Activated CD4-positive, alpha-beta T cell treated with anti-CD3 and anti-CD28 coated beads, Interleukin-2, amount 50 U/mL, for 24 hours (primary cell): ENCODE measurements around the gene KRT31.
"Not testable (repeated sequence)": the region's sequence is repeated elsewhere in the genome, so short reads cannot be mapped to it uniquely, and the experiment has no call there.

Source experiments
- DNase-seq, 2 donors: peaks; one replicate each; pipeline ENCODE4 v3.0.0-alpha.2; 2020; ENCODE audit warnings: low read depth in 1 of 2, low spot score in 1 of 2

The KRT31 gene

GRCh38 chr17:41390411-41390938 is 6.9 kb downstream of the KRT31 start:
- DNase-seq: no peak

- DNase-seq: no peak
Measured at GRCh38 chr17:41387670-41388069, 9.7 kb downstream of the KRT31 start.

- no peak for DNase-seq
Measured at GRCh38 chr17:41386227-41386626, 11.2 kb downstream of the KRT31 start.

GRCh38 chr17:41383690-41384089 is 13.7 kb downstream of the KRT31 start:
- no peak for DNase-seq

GRCh38 chr17:41382394-41382793 is 15.0 kb downstream of the KRT31 start:
- no peak for DNase-seq

- DNase-seq: not testable (repeated sequence)
Measured at GRCh38 chr17:41381943-41382342, 15.5 kb downstream of the KRT31 start, which contains the start of gene KRT34. Gene KRT34, minus strand, starts transcription at chr17:41382306. Its CDS starts 60 bp downstream, at chr17:41382246.

- DNase-seq: not testable (repeated sequence)
Measured at GRCh38 chr17:41380091-41380490, 17.3 kb downstream of the KRT31 start.

GRCh38 chr17:41377546-41377945 is 19.9 kb downstream of the KRT31 start:
- no peak for DNase-seq

- DNase-seq: no peak
Measured at GRCh38 chr17:41369713-41370112, 27.7 kb downstream of the KRT31 start, which contains the start of gene KRT33B. Gene KRT33B, minus strand, starts transcription at chr17:41369813. Its CDS starts 63 bp downstream, at chr17:41369750.

GRCh38 chr17:41369023-41369422 is 28.4 kb downstream of the KRT31 start:
- DNase-seq: no peak

- no peak for DNase-seq
Measured at GRCh38 chr17:41367426-41368075, 29.9 kb downstream of the KRT31 start.

- DNase-seq: no peak
Measured at GRCh38 chr17:41366070-41366469, 31.3 kb downstream of the KRT31 start.

- DNase-seq: no peak
Measured at GRCh38 chr17:41363881-41364280, 33.5 kb downstream of the KRT31 start.

GRCh38 chr17:41360296-41360995 is 37.0 kb downstream of the KRT31 start:
- no peak for DNase-seq

- DNase-seq: no peak
Measured at GRCh38 chr17:41354536-41354935, 42.9 kb downstream of the KRT31 start.

- DNase-seq: no peak
Measured at GRCh38 chr17:41352597-41353366, 44.6 kb downstream of the KRT31 start.

GRCh38 chr17:41351177-41351576 is 46.2 kb downstream of the KRT31 start:
- no peak for DNase-seq

GRCh38 chr17:41350381-41350878 is 47.0 kb downstream of the KRT31 start, which contains the start of gene KRT33A:
Gene KRT33A, minus strand, starts transcription at chr17:41350828. Its CDS starts 61 bp downstream, at chr17:41350767.
- DNase-seq: not testable (repeated sequence)

GRCh38 chr17:41347869-41348760 is 49.3 kb downstream of the KRT31 start:
- DNase-seq: no peak

GRCh38 chr17:41346421-41346820 is 51.0 kb downstream of the KRT31 start:
- DNase-seq: not testable (repeated sequence)
